HEK293 (cell line): Measurements from ENCODE around the gene TSC2.

ENCODE experiments used
- HOXC10 ChIP-seq: sonication (generic); formaldehyde crosslinking; IDR thresholded peaks from 2 replicates; pipeline ENCODE4 v1.8.1; 2023; ENCODE audit warnings: mild to moderate bottlenecking, missing genetic modification reagents
- KLF1 ChIP-seq: fragments of 450-650 bp; formaldehyde crosslinking; IDR thresholded peaks from 2 replicates; pipeline ENCODE4 v1.5.1; 2016; ENCODE audit warnings: missing biosample characterization, missing genetic modification characterization
- KLF16 ChIP-seq: fragments of 450-650 bp; formaldehyde crosslinking; IDR thresholded peaks from 2 replicates; pipeline ENCODE4 v1.5.1; 2017; ENCODE audit warnings: missing biosample characterization, missing genetic modification characterization
- KLF8 ChIP-seq: fragments of 450-650 bp; formaldehyde crosslinking; IDR thresholded peaks from 2 replicates; pipeline ENCODE4 v1.5.1; 2016; ENCODE audit warnings: missing biosample characterization, missing genetic modification characterization
- OVOL3 ChIP-seq: fragments of 450-650 bp; formaldehyde crosslinking; IDR thresholded peaks from 2 replicates; pipeline ENCODE4 v1.5.1; 2016; ENCODE audit warnings: missing biosample characterization, missing genetic modification characterization
- SCRT2 ChIP-seq: fragments of 450-650 bp; formaldehyde crosslinking; IDR thresholded peaks from 2 replicates; pipeline ENCODE4 v1.5.1; 2016; ENCODE audit warnings: missing biosample characterization, missing genetic modification characterization
- YY1 ChIP-seq: fragments of 450-650 bp; formaldehyde crosslinking; IDR thresholded peaks from 2 replicates; pipeline ENCODE4 v1.5.1; 2018; ENCODE audit warnings: missing biosample characterization, missing genetic modification characterization
- ZFP41 ChIP-seq: fragments of 450-650 bp; formaldehyde crosslinking; IDR thresholded peaks from 2 replicates; pipeline ENCODE4 v1.5.1; 2016; ENCODE audit warnings: missing biosample characterization, missing genetic modification characterization, borderline replicate concordance
- ZNF221 ChIP-seq: fragments of 450-650 bp; formaldehyde crosslinking; IDR thresholded peaks from 2 replicates; pipeline ENCODE4 v1.5.1; 2017; ENCODE audit warnings: missing biosample characterization, missing genetic modification characterization, borderline replicate concordance
- ZNF37A ChIP-seq: fragments of 450-650 bp; IDR thresholded peaks from 2 replicates; pipeline ENCODE4 v1.5.1; 2018; ENCODE audit warnings: missing biosample characterization, missing genetic modification characterization
- ZNF521 ChIP-seq: fragments of 450-650 bp; formaldehyde crosslinking; IDR thresholded peaks from 2 replicates; pipeline ENCODE4 v1.5.1; 2017; ENCODE audit warnings: missing biosample characterization, mild to moderate bottlenecking, missing genetic modification characterization
- ZNF529 ChIP-seq: fragments of 450-650 bp; formaldehyde crosslinking; IDR thresholded peaks from 2 replicates; pipeline ENCODE4 v1.5.1; 2017; ENCODE audit warnings: missing genetic modification characterization, missing biosample characterization; ENCODE audit not compliant: insufficient replicate concordance
- ZNF571 ChIP-seq: fragments of 450-650 bp; formaldehyde crosslinking; IDR thresholded peaks from 2 replicates; pipeline ENCODE4 v1.5.0; 2017; ENCODE audit warnings: missing biosample characterization, missing genetic modification characterization
- ZNF664 ChIP-seq: fragments of 450-650 bp; formaldehyde crosslinking; IDR thresholded peaks from 2 replicates; pipeline ENCODE4 v1.5.1; 2016; ENCODE audit warnings: missing biosample characterization, missing genetic modification characterization
- ZNF701 ChIP-seq: fragments of 450-650 bp; formaldehyde crosslinking; IDR thresholded peaks from 2 replicates; pipeline ENCODE4 v1.5.1; 2016; ENCODE audit warnings: missing biosample characterization, missing genetic modification characterization
- ZNF768 ChIP-seq: fragments of 450-650 bp; formaldehyde crosslinking; IDR thresholded peaks from 2 replicates; pipeline ENCODE4 v1.5.1; 2018; ENCODE audit warnings: missing biosample characterization, mild to moderate bottlenecking, missing genetic modification characterization
- TF ChIP-seq, protein P1 (sequence below): fragments of 450-650 bp; formaldehyde crosslinking; IDR thresholded peaks from 2 replicates; pipeline ENCODE4 v1.5.1; 2016; ENCODE audit warnings: missing biosample characterization, missing genetic modification characterization
- TF ChIP-seq, protein P2 (sequence below): fragments of 450-650 bp; formaldehyde crosslinking; IDR thresholded peaks from 2 replicates; pipeline ENCODE4 v1.5.1; 2016; ENCODE audit warnings: missing biosample characterization, missing genetic modification characterization
- TF ChIP-seq, protein P3 (sequence below): fragments of 450-650 bp; formaldehyde crosslinking; IDR thresholded peaks from 2 replicates; pipeline ENCODE4 v1.5.1; 2017; ENCODE audit warnings: missing biosample characterization, missing genetic modification characterization
- TF ChIP-seq, protein P4 (sequence below): fragments of 450-650 bp; formaldehyde crosslinking; IDR thresholded peaks from 2 replicates; pipeline ENCODE4 v1.5.1; 2016; ENCODE audit warnings: missing biosample characterization, missing genetic modification characterization
- TF ChIP-seq, protein P5 (sequence below): fragments of 450-650 bp; formaldehyde crosslinking; IDR thresholded peaks from 2 replicates; pipeline ENCODE4 v1.5.1; 2017; ENCODE audit warnings: missing biosample characterization, missing genetic modification characterization
- TF ChIP-seq, protein P6 (sequence below): fragments of 450-650 bp; formaldehyde crosslinking; IDR thresholded peaks from 2 replicates; pipeline ENCODE4 v1.5.1; 2017; ENCODE audit warnings: missing biosample characterization, missing genetic modification characterization
- TF ChIP-seq, protein P7 (sequence below): fragments of 450-650 bp; formaldehyde crosslinking; IDR thresholded peaks from 2 replicates; pipeline ENCODE4 v1.5.1; 2017; ENCODE audit warnings: missing biosample characterization, missing genetic modification characterization
- TF ChIP-seq, protein P8 (sequence below): fragments of 450-650 bp; formaldehyde crosslinking; IDR thresholded peaks from 2 replicates; pipeline ENCODE4 v1.5.1; 2016; ENCODE audit warnings: missing biosample characterization, missing genetic modification characterization, low read depth

Gene TSC2

GRCh38 chr16:2023092-2024031 lies 24.4 kb upstream of the TSC2 start (continued):
- TF ChIP-seq, protein P1, sequence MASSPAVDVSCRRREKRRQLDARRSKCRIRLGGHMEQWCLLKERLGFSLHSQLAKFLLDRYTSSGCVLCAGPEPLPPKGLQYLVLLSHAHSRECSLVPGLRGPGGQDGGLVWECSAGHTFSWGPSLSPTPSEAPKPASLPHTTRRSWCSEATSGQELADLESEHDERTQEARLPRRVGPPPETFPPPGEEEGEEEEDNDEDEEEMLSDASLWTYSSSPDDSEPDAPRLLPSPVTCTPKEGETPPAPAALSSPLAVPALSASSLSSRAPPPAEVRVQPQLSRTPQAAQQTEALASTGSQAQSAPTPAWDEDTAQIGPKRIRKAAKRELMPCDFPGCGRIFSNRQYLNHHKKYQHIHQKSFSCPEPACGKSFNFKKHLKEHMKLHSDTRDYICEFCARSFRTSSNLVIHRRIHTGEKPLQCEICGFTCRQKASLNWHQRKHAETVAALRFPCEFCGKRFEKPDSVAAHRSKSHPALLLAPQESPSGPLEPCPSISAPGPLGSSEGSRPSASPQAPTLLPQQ (tag by site-specific recombination): peak; percentile 50
- TF ChIP-seq, protein P2, sequence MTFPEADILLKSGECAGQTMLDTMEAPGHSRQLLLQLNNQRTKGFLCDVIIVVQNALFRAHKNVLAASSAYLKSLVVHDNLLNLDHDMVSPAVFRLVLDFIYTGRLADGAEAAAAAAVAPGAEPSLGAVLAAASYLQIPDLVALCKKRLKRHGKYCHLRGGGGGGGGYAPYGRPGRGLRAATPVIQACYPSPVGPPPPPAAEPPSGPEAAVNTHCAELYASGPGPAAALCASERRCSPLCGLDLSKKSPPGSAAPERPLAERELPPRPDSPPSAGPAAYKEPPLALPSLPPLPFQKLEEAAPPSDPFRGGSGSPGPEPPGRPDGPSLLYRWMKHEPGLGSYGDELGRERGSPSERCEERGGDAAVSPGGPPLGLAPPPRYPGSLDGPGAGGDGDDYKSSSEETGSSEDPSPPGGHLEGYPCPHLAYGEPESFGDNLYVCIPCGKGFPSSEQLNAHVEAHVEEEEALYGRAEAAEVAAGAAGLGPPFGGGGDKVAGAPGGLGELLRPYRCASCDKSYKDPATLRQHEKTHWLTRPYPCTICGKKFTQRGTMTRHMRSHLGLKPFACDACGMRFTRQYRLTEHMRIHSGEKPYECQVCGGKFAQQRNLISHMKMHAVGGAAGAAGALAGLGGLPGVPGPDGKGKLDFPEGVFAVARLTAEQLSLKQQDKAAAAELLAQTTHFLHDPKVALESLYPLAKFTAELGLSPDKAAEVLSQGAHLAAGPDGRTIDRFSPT (tag by site-specific recombination): peak; percentile 64; the same call in 1 of the 2 replicates
- TF ChIP-seq HOXC10 (CRISPR knock-in tag) (no peak), KLF1 (peak; percentile 68), ZFP41 (no peak), KLF8 (tag by site-specific recombination) (peak; percentile 87; the same call in 1 of the 2 replicates), ZNF701 (tag by site-specific recombination) (no peak), SCRT2 (tag by site-specific recombination) (no peak), YY1 (peak; percentile 31; the same call in 1 of the 2 replicates), ZNF768 (tag by site-specific recombination) (no peak), ZNF571 (tag by site-specific recombination) (no peak), ZNF221 (tag by site-specific recombination) (no peak), KLF16 (peak; percentile 76), ZNF37A (no peak), ZNF529 (tag by site-specific recombination) (no peak), ZNF664 (tag by site-specific recombination) (no peak), OVOL3 (tag by site-specific recombination) (no peak), ZNF521 (tag by site-specific recombination) (no peak)
- TF ChIP-seq, protein P3, sequence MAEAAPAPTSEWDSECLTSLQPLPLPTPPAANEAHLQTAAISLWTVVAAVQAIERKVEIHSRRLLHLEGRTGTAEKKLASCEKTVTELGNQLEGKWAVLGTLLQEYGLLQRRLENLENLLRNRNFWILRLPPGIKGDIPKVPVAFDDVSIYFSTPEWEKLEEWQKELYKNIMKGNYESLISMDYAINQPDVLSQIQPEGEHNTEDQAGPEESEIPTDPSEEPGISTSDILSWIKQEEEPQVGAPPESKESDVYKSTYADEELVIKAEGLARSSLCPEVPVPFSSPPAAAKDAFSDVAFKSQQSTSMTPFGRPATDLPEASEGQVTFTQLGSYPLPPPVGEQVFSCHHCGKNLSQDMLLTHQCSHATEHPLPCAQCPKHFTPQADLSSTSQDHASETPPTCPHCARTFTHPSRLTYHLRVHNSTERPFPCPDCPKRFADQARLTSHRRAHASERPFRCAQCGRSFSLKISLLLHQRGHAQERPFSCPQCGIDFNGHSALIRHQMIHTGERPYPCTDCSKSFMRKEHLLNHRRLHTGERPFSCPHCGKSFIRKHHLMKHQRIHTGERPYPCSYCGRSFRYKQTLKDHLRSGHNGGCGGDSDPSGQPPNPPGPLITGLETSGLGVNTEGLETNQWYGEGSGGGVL: no peak; the same call in 1 of the 2 replicates
- TF ChIP-seq, protein P4, sequence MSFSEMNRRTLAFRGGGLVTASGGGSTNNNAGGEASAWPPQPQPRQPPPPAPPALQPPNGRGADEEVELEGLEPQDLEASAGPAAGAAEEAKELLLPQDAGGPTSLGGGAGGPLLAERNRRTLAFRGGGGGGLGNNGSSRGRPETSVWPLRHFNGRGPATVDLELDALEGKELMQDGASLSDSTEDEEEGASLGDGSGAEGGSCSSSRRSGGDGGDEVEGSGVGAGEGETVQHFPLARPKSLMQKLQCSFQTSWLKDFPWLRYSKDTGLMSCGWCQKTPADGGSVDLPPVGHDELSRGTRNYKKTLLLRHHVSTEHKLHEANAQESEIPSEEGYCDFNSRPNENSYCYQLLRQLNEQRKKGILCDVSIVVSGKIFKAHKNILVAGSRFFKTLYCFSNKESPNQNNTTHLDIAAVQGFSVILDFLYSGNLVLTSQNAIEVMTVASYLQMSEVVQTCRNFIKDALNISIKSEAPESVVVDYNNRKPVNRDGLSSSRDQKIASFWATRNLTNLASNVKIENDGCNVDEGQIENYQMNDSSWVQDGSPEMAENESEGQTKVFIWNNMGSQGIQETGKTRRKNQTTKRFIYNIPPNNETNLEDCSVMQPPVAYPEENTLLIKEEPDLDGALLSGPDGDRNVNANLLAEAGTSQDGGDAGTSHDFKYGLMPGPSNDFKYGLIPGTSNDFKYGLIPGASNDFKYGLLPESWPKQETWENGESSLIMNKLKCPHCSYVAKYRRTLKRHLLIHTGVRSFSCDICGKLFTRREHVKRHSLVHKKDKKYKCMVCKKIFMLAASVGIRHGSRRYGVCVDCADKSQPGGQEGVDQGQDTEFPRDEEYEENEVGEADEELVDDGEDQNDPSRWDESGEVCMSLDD: no peak
- TF ChIP-seq, protein P5, sequence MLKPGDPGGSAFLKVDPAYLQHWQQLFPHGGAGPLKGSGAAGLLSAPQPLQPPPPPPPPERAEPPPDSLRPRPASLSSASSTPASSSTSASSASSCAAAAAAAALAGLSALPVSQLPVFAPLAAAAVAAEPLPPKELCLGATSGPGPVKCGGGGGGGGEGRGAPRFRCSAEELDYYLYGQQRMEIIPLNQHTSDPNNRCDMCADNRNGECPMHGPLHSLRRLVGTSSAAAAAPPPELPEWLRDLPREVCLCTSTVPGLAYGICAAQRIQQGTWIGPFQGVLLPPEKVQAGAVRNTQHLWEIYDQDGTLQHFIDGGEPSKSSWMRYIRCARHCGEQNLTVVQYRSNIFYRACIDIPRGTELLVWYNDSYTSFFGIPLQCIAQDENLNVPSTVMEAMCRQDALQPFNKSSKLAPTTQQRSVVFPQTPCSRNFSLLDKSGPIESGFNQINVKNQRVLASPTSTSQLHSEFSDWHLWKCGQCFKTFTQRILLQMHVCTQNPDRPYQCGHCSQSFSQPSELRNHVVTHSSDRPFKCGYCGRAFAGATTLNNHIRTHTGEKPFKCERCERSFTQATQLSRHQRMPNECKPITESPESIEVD (tag by site-specific recombination): no peak
- TF ChIP-seq, protein P6, sequence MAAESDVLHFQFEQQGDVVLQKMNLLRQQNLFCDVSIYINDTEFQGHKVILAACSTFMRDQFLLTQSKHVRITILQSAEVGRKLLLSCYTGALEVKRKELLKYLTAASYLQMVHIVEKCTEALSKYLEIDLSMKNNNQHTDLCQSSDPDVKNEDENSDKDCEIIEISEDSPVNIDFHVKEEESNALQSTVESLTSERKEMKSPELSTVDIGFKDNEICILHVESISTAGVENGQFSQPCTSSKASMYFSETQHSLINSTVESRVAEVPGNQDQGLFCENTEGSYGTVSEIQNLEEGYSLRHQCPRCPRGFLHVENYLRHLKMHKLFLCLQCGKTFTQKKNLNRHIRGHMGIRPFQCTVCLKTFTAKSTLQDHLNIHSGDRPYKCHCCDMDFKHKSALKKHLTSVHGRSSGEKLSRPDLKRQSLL: no peak
- TF ChIP-seq, protein P7, sequence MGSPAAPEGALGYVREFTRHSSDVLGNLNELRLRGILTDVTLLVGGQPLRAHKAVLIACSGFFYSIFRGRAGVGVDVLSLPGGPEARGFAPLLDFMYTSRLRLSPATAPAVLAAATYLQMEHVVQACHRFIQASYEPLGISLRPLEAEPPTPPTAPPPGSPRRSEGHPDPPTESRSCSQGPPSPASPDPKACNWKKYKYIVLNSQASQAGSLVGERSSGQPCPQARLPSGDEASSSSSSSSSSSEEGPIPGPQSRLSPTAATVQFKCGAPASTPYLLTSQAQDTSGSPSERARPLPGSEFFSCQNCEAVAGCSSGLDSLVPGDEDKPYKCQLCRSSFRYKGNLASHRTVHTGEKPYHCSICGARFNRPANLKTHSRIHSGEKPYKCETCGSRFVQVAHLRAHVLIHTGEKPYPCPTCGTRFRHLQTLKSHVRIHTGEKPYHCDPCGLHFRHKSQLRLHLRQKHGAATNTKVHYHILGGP (tag by site-specific recombination): no peak
- TF ChIP-seq, protein P8, sequence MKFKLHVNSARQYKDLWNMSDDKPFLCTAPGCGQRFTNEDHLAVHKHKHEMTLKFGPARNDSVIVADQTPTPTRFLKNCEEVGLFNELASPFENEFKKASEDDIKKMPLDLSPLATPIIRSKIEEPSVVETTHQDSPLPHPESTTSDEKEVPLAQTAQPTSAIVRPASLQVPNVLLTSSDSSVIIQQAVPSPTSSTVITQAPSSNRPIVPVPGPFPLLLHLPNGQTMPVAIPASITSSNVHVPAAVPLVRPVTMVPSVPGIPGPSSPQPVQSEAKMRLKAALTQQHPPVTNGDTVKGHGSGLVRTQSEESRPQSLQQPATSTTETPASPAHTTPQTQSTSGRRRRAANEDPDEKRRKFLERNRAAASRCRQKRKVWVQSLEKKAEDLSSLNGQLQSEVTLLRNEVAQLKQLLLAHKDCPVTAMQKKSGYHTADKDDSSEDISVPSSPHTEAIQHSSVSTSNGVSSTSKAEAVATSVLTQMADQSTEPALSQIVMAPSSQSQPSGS: no peak
